ENCODE data around the gene RNU7-1. TPM values are rescaled to one million over a fixed set of nuclear protein-coding genes. Genes with fewer than 3 reads are reported as not detected.

Gene RNU7-1
- total and polyA plus RNA-seq, 2 experiments from 2014 or later: not detected

GRCh38 chr12:6938353-6939190 is 5.0 kb upstream of the RNU7-1 start:
- Histone ChIP-seq H3K9me2 (replicated peaks; ENCODE audit: insufficient read depth) (no peaks in the 10 kb centered on the region), H3K4me1 (ENCODE audit: insufficient read depth) (peaks cover 20% of the 10 kb centered on the region), H4K20me1 (ENCODE audit: insufficient read depth, poor library complexity, severe bottlenecking) (peaks cover 6% of the 10 kb centered on the region), H3K27ac (peak overlapping the region; percentile 29), H3K79me2 (peaks cover 39% of the 10 kb centered on the region), H2AFZ (no peak overlapping the region), H3K36me3 (replicated peaks; ENCODE audit: insufficient read depth, low read depth) (no peaks in the 10 kb centered on the region), H3K4me3 (no peak overlapping the region), H3K4me2 (peak overlapping the region; percentile 64), H3K27me3 (no peaks in the 10 kb centered on the region), H3K9me3 (ENCODE audit: low read depth) (no peaks in the 10 kb centered on the region)
- no peak for DNase-seq (ENCODE audit: low spot score)
- WGBS (ENCODE audit: low lambda C conversion rate, missing lambda C conversion rate): 95% methylated on average over 32 of the region's 32 CpGs
- TF ChIP-seq, protein P1, sequence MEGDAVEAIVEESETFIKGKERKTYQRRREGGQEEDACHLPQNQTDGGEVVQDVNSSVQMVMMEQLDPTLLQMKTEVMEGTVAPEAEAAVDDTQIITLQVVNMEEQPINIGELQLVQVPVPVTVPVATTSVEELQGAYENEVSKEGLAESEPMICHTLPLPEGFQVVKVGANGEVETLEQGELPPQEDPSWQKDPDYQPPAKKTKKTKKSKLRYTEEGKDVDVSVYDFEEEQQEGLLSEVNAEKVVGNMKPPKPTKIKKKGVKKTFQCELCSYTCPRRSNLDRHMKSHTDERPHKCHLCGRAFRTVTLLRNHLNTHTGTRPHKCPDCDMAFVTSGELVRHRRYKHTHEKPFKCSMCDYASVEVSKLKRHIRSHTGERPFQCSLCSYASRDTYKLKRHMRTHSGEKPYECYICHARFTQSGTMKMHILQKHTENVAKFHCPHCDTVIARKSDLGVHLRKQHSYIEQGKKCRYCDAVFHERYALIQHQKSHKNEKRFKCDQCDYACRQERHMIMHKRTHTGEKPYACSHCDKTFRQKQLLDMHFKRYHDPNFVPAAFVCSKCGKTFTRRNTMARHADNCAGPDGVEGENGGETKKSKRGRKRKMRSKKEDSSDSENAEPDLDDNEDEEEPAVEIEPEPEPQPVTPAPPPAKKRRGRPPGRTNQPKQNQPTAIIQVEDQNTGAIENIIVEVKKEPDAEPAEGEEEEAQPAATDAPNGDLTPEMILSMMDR (IDR thresholded peaks at IDR 0.05; ENCODE audit: poor library complexity): no peak
- no peak for TF ChIP-seq EZH2 (IDR thresholded peaks at IDR 0.05; ENCODE audit: borderline replicate concordance)
- no peak for TF ChIP-seq EZH2phosphoT487 (IDR thresholded peaks at IDR 0.05; ENCODE audit: low read depth, severe bottlenecking, unreplicated experiment)

GRCh38 chr12:6939191-6939540 is 4.5 kb upstream of the RNU7-1 start:
- Histone ChIP-seq H3K27me3 (no peaks in the 10 kb centered on the region), H3K4me3 (no peak overlapping the region), H3K9me2 (replicated peaks; ENCODE audit: insufficient read depth) (no peaks in the 10 kb centered on the region), H3K27ac (no peak overlapping the region), H4K20me1 (ENCODE audit: insufficient read depth, poor library complexity, severe bottlenecking) (peaks cover under 1% of the 10 kb centered on the region), H2AFZ (no peak overlapping the region), H3K9me3 (ENCODE audit: low read depth) (no peaks in the 10 kb centered on the region), H3K4me1 (ENCODE audit: insufficient read depth) (peaks cover 14% of the 10 kb centered on the region), H3K4me2 (no peak overlapping the region), H3K36me3 (replicated peaks; ENCODE audit: insufficient read depth, low read depth) (no peaks in the 10 kb centered on the region), H3K79me2 (peaks cover 33% of the 10 kb centered on the region)
- WGBS (ENCODE audit: low lambda C conversion rate, missing lambda C conversion rate): 90% methylated on average over 2 of the region's 2 CpGs
- TF ChIP-seq EZH2 (IDR thresholded peaks at IDR 0.05; ENCODE audit: borderline replicate concordance) (no peak), EZH2phosphoT487 (IDR thresholded peaks at IDR 0.05; ENCODE audit: low read depth, severe bottlenecking, unreplicated experiment) (no peak)
- TF ChIP-seq, protein P1 (IDR thresholded peaks at IDR 0.05; ENCODE audit: poor library complexity): no peak
- no peak for DNase-seq (ENCODE audit: low spot score)

DNA sequence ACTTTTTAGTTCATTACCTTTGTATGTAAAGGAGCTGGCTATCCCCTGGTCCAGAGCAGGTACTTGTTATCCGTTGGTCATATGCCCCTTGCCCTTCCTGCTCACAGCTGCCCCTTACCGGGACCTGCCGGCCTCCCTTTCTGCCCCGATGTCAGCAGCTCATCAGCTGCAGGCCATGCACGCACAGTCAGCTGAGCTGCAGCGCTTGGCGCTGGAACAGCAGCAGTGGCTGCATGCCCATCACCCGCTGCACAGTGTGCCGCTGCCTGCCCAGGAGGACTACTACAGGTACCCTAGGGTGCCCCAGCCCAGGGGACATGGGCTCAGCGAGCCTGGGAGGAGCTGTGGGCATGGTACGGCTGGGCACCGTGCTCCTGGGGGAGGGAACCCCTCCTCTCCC is 2.3 kb upstream of the RNU7-1 start:
- H4K20me1 ChIP-seq (ENCODE audit: insufficient read depth, poor library complexity, severe bottlenecking): no peaks in the 10 kb centered on the region

More for the DNA sequence above, 2.3 kb upstream of the RNU7-1 start:
- DNase-seq (ENCODE audit: low spot score): no peak
- peaks cover 27% of the 10 kb centered on the region for H3K4me1 ChIP-seq (ENCODE audit: insufficient read depth)
- no peaks in the 10 kb centered on the region for H3K27me3 ChIP-seq
- H3K79me2 ChIP-seq: peaks cover 30% of the 10 kb centered on the region
- 98% methylated on average over 12 of the region's 12 CpGs for WGBS (ENCODE audit: low lambda C conversion rate, missing lambda C conversion rate)
- TF ChIP-seq EZH2 (IDR thresholded peaks at IDR 0.05; ENCODE audit: borderline replicate concordance): no peak
- TF ChIP-seq, protein P1 (IDR thresholded peaks at IDR 0.05; ENCODE audit: poor library complexity): no peak
- TF ChIP-seq EZH2phosphoT487 (IDR thresholded peaks at IDR 0.05; ENCODE audit: low read depth, severe bottlenecking, unreplicated experiment): no peak
- no peak overlapping the region for H3K4me3 ChIP-seq
- no peak overlapping the region for H3K27ac ChIP-seq
- no peaks in the 10 kb centered on the region for H3K9me3 ChIP-seq (ENCODE audit: low read depth)
- H3K4me2 ChIP-seq: no peak overlapping the region
- H3K36me3 ChIP-seq (replicated peaks; ENCODE audit: insufficient read depth, low read depth): no peaks in the 10 kb centered on the region
- no peaks in the 10 kb centered on the region for H3K9me2 ChIP-seq (replicated peaks; ENCODE audit: insufficient read depth)
- no peak overlapping the region for H2AFZ ChIP-seq

Measured in hepatocyte (in vitro differentiated cells).